ENCODE data around the gene AKIRIN2.
A peak's percentile ranks its signal among the peaks of the same experiment; 100 is the strongest.

Gene AKIRIN2

DNA sequence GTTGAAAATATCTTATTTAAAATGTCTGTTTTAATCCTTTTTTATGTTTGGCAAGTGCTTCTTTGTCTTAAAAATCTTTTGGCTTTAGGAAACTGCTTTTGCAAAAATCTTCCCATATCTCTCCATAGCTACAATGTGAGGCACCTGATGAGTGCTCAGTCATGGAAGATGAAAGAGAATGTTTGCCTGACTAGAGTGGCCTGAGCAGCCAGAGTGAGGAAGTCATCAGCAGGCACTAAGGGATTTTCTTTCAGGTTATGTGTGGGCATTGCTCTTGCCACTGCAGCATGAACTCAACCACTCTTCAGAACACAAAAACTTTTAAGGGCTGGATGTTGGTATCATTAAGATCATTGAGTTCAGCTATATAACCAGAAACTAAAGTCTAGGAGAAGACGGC is 47.9 kb downstream of the AKIRIN2 start:
- TF ChIP-seq, protein P1, sequence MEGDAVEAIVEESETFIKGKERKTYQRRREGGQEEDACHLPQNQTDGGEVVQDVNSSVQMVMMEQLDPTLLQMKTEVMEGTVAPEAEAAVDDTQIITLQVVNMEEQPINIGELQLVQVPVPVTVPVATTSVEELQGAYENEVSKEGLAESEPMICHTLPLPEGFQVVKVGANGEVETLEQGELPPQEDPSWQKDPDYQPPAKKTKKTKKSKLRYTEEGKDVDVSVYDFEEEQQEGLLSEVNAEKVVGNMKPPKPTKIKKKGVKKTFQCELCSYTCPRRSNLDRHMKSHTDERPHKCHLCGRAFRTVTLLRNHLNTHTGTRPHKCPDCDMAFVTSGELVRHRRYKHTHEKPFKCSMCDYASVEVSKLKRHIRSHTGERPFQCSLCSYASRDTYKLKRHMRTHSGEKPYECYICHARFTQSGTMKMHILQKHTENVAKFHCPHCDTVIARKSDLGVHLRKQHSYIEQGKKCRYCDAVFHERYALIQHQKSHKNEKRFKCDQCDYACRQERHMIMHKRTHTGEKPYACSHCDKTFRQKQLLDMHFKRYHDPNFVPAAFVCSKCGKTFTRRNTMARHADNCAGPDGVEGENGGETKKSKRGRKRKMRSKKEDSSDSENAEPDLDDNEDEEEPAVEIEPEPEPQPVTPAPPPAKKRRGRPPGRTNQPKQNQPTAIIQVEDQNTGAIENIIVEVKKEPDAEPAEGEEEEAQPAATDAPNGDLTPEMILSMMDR (conservative IDR thresholded peaks at IDR 0.05; ENCODE audit: low read depth, low read length): no peak
- H4K20me1 ChIP-seq (ENCODE audit: insufficient read depth): no peaks in the 10 kb centered on the region
- H3K79me2 ChIP-seq (ENCODE audit: insufficient read depth, low read depth): no peaks in the 10 kb centered on the region
- H3K27me3 ChIP-seq (ENCODE audit: insufficient read depth, low read depth): no peaks in the 10 kb centered on the region
- H3K4me3 ChIP-seq (IDR thresholded peaks at IDR 0.05; ENCODE audit: insufficient read depth, low read depth, low read length): no peak overlapping the region
- H2AFZ ChIP-seq (ENCODE audit: low read depth): no peak overlapping the region
- H3K4me1 ChIP-seq (ENCODE audit: low read depth, poor library complexity, severe bottlenecking): peaks cover 29% of the 10 kb centered on the region
- H3K4me2 ChIP-seq: no peak overlapping the region
- H3K9ac ChIP-seq: no peak overlapping the region
- H3K36me3 ChIP-seq (ENCODE audit: insufficient read depth): no peaks in the 10 kb centered on the region
- H3K27ac ChIP-seq: no peak overlapping the region

DNA sequence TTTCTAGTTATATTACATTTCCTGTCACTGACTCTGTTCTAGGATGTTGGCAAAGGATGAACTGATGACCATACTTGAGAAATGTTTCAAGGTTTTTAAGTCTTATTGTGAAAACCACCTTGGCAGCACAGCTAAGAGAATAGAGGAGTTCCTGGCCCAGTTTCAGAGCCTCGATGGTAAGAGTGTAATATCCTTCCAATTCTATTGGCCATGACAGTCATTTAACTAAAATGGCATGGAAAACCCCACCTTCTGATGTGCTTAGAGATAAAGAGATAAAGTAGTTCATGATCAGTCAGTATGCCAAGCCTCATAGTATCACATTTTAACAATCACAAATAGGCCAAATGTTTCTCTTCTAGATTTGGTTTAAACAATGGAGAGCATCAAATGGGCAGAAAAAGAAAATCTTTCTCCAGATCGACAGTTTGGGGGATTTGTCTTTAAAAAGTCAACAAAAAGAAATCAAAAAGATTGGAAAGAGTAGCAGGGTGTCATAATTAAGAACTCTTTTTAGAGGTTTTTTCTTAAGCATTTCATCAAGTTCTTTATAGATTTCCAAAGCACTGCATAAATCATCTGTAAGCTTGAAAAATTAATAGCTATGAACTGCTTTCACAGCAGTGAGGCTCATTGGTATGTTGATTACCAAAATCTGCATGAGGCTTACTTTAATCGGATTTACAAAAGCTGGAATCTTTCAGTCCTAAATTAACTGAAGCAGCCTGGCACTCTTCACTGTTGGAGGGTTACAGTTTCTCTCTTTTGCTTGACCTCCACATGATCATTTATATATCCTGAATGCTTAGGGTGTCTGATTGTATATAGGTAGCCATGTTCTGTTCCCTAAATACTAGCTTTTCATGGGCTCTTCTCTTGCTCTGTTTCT is 48.7 kb downstream of the AKIRIN2 start:
- Histone ChIP-seq H3K79me2 (ENCODE audit: insufficient read depth, low read depth) (no peaks in the 10 kb centered on the region), H4K20me1 (ENCODE audit: insufficient read depth) (no peaks in the 10 kb centered on the region), H3K4me3 (IDR thresholded peaks at IDR 0.05; ENCODE audit: insufficient read depth, low read depth, low read length) (no peak overlapping the region), H2AFZ (ENCODE audit: low read depth) (no peak overlapping the region), H3K9ac (no peak overlapping the region), H3K27me3 (ENCODE audit: insufficient read depth, low read depth) (no peaks in the 10 kb centered on the region), H3K4me2 (no peak overlapping the region), H3K4me1 (ENCODE audit: low read depth, poor library complexity, severe bottlenecking) (peaks cover 26% of the 10 kb centered on the region), H3K27ac (no peak overlapping the region), H3K36me3 (ENCODE audit: insufficient read depth) (no peaks in the 10 kb centered on the region)
- TF ChIP-seq, protein P1 (conservative IDR thresholded peaks at IDR 0.05; ENCODE audit: low read depth, low read length): no peak

DNA sequence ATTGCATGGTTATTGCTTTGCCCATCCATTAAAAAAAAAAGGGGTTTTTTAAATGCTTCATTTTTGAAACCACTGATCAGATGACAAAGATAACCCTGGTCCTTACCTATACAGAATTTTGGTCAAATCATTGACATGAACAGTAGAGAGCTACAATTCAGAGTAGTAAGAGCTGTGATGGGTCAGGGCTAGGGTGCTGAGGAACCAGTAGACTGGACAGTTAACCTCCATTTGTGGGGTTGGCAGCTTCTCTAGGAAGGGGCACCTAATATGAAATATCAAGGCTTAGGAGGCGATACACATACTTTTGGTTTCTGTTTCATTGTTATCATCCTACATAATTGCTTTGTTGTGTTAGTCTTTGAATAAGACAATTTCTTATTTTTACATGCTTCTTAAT is 57.0 kb downstream of the AKIRIN2 start:
- TF ChIP-seq, protein P1 (conservative IDR thresholded peaks at IDR 0.05; ENCODE audit: low read depth, low read length): no peak
- Histone ChIP-seq H3K4me2 (peak overlapping the region; percentile 15), H2AFZ (ENCODE audit: low read depth) (no peak overlapping the region), H4K20me1 (ENCODE audit: insufficient read depth) (no peaks in the 10 kb centered on the region), H3K4me3 (IDR thresholded peaks at IDR 0.05; ENCODE audit: insufficient read depth, low read depth, low read length) (no peak overlapping the region), H3K4me1 (ENCODE audit: low read depth, poor library complexity, severe bottlenecking) (peaks cover 13% of the 10 kb centered on the region), H3K79me2 (ENCODE audit: insufficient read depth, low read depth) (no peaks in the 10 kb centered on the region), H3K36me3 (ENCODE audit: insufficient read depth) (no peaks in the 10 kb centered on the region), H3K27me3 (ENCODE audit: insufficient read depth, low read depth) (no peaks in the 10 kb centered on the region), H3K9ac (no peak overlapping the region), H3K27ac (no peak overlapping the region)

DNA sequence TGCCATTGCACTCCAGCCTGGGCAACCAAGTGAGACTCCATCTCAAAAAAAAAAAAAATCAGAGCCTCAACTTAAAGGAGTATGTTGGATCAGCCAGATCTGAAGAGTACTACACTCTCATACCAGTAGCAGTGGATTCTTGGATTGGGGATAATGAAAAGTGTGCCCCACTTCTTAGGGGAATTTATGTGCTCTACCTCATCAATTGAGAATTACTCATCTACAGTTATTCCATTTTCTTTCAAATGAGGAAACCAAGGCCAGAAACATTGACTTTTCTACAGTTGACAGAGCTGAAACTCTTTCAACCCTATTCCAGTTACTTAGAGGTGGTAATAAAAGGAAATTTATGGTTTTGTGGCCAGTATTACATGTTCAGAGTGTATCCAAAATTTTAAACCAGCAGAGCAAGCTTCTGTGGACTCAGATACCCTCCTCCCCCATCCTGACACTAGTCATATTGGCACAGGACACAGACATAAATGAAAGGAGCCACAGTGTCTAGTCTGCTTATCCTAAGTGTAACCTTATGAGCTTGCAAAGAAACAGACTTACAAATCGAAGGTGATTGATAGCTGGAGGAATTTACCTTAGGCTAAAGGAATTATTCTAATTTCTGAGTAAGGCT is 60.9 kb downstream of the AKIRIN2 start:
- H3K9ac ChIP-seq: no peak overlapping the region
- H3K4me2 ChIP-seq: no peak overlapping the region
- no peaks in the 10 kb centered on the region for H3K79me2 ChIP-seq (ENCODE audit: insufficient read depth, low read depth)
- H3K27me3 ChIP-seq (ENCODE audit: insufficient read depth, low read depth): no peaks in the 10 kb centered on the region
- no peak overlapping the region for H3K27ac ChIP-seq
- no peak overlapping the region for H3K4me3 ChIP-seq (IDR thresholded peaks at IDR 0.05; ENCODE audit: insufficient read depth, low read depth, low read length)
- H3K4me1 ChIP-seq (ENCODE audit: low read depth, poor library complexity, severe bottlenecking): peaks cover 40% of the 10 kb centered on the region
- H2AFZ ChIP-seq (ENCODE audit: low read depth): no peak overlapping the region
- H3K36me3 ChIP-seq (ENCODE audit: insufficient read depth): no peaks in the 10 kb centered on the region
- no peaks in the 10 kb centered on the region for H4K20me1 ChIP-seq (ENCODE audit: insufficient read depth)
- TF ChIP-seq, protein P1 (conservative IDR thresholded peaks at IDR 0.05; ENCODE audit: low read depth, low read length): no peak

All from KMS-11 (cell line).